NB4 (cell line): ENCODE results near the gene ATXN1L.
"Not testable (repeated sequence)": the region's sequence is repeated elsewhere in the genome, so short reads cannot be mapped to it uniquely, and the experiment has no call there.

ENCODE experiments used
- DNase-seq: peaks from one replicate; pipeline ENCODE4 v3.0.0; 2010; ENCODE audit warnings: low read depth
- H3K4me3 ChIP-seq: one replicate; pipeline ENCODE4 v1.5.1; 2011; ENCODE audit warnings: mild to moderate bottlenecking, low read depth, low read length, moderate library complexity
- CTCF ChIP-seq: IDR thresholded peaks from one replicate; pipeline ENCODE4 v1.5.1; 2012; ENCODE audit warnings: low read depth, low read length
- MAX ChIP-seq: IDR thresholded peaks from 2 replicates; pipeline ENCODE4 v1.6.1; 2011; ENCODE audit warnings: low read depth, low read length
- MYC ChIP-seq: IDR thresholded peaks from 2 replicates; pipeline ENCODE4 v1.6.1; 2011; ENCODE audit warnings: low read depth, low read length
- POLR2A ChIP-seq: IDR thresholded peaks from 2 replicates; pipeline ENCODE4 v1.6.1; 2011; ENCODE audit warnings: mild to moderate bottlenecking; ENCODE audit not compliant: insufficient read length; ENCODE audit errors: extremely low read depth

The ATXN1L gene

GRCh38 chr16:71859762-71860521, 14.2 kb downstream of the ATXN1L start:
- no peak overlapping the region for H3K4me3 ChIP-seq
- no peak for DNase-seq
- TF ChIP-seq CTCF (no peak), POLR2A (no peak), MYC (no peak), MAX (no peak)

- no peak overlapping the region for H3K4me3 ChIP-seq
- no peak for TF ChIP-seq POLR2A
- no peak for TF ChIP-seq MYC
- TF ChIP-seq MAX, result no peak
- TF ChIP-seq CTCF, result no peak
- no peak for DNase-seq
These were observed 18.2 kb downstream of the ATXN1L start for GRCh38 chr16:71863995-71864394.

- no peak overlapping the region for H3K4me3 ChIP-seq
- no peak for DNase-seq
- TF ChIP-seq POLR2A (no peak), MAX (no peak), MYC (no peak), CTCF (no peak)
These were observed 19.5 kb downstream of the ATXN1L start for GRCh38 chr16:71865173-71865863.

GRCh38 chr16:71867175-71867574, 21.4 kb downstream of the ATXN1L start:
- not testable (repeated sequence) for DNase-seq, H3K4me3 ChIP-seq

- DNase-seq, result no peak
- no peak overlapping the region for H3K4me3 ChIP-seq
- TF ChIP-seq CTCF (no peak), MAX (no peak), MYC (no peak), POLR2A (no peak)
These were observed 22.2 kb downstream of the ATXN1L start for GRCh38 chr16:71867939-71868338.

- no peak for TF ChIP-seq MYC
- TF ChIP-seq POLR2A, result no peak
- TF ChIP-seq CTCF, result no peak
- no peak for TF ChIP-seq MAX
- no peak overlapping the region for H3K4me3 ChIP-seq
- DNase-seq, result no peak
These were observed 23.3 kb downstream of the ATXN1L start for GRCh38 chr16:71869089-71869488.
